GM12801 (cell line): ENCODE results near the gene MMP25.

Experiments used
- CTCF ChIP-seq: IDR thresholded peaks from one replicate; pipeline ENCODE4 v1.5.1; 2011; ENCODE audit warnings: control low read depth; ENCODE audit not compliant: insufficient read length; ENCODE audit errors: extremely low read depth

Gene MMP25

GRCh38 chr16:3028716-3029319, 17.5 kb upstream of the MMP25 start:
- TF ChIP-seq CTCF = no peak

GRCh38 chr16:3029491-3030221, 16.7 kb upstream of the MMP25 start:
- no peak for TF ChIP-seq CTCF

- TF ChIP-seq CTCF = no peak
Measured at GRCh38 chr16:3030222-3031212, 15.8 kb upstream of the MMP25 start.

- no peak for TF ChIP-seq CTCF
Measured at GRCh38 chr16:3032624-3033023, 13.7 kb upstream of the MMP25 start.

GRCh38 chr16:3035289-3035971, 10.9 kb upstream of the MMP25 start:
- no peak for TF ChIP-seq CTCF

- no peak for TF ChIP-seq CTCF
Measured at GRCh38 chr16:3035972-3036725, 10.2 kb upstream of the MMP25 start.
